HG03439 (cell line): ENCODE results near the gene CUEDC2.
"Not testable (repeated sequence)": the region's sequence is repeated elsewhere in the genome, so short reads cannot be mapped to it uniquely, and the experiment has no call there.

Experiments used
- ATAC-seq: cut with Tn5 transposase; IDR thresholded peaks from one replicate; pipeline ENCODE4 v1.9.1; 2021; ENCODE audit warnings: mild to moderate bottlenecking, moderate library complexity; ENCODE audit not compliant: unreplicated experiment

The CUEDC2 gene

GRCh38 chr10:102455893-102456471, 23.6 kb upstream of the CUEDC2 start:
- no peak for ATAC-seq

GRCh38 chr10:102454662-102455487, 22.5 kb upstream of the CUEDC2 start:
- ATAC-seq, result not testable (repeated sequence)

GRCh38 chr10:102453502-102453901, 21.1 kb upstream of the CUEDC2 start:
- ATAC-seq, result no peak

- ATAC-seq, result no peak
Observed at GRCh38 chr10:102452672-102453340, 20.4 kb upstream of the CUEDC2 start.

- ATAC-seq, result no peak
Observed at GRCh38 chr10:102451105-102451969, 19.0 kb upstream of the CUEDC2 start, which contains the start of gene C10orf95. TSS of gene C10orf95 (minus strand) at chr10:102451543. CDS start at chr10:102451093, 450 bp downstream.

GRCh38 chr10:102450374-102451104, 18.2 kb upstream of the CUEDC2 start:
- peak; percentile 76 for ATAC-seq

GRCh38 chr10:102450124-102450373, 17.7 kb upstream of the CUEDC2 start:
- peak; percentile 13 for ATAC-seq

GRCh38 chr10:102449321-102450123, 17.1 kb upstream of the CUEDC2 start:
- ATAC-seq, result peak; percentile 40

GRCh38 chr10:102444851-102445250, 12.5 kb upstream of the CUEDC2 start:
- no peak for ATAC-seq

- ATAC-seq, result no peak
Observed at GRCh38 chr10:102438374-102438773, 6.0 kb upstream of the CUEDC2 start.

GRCh38 chr10:102437515-102437914, 5.1 kb upstream of the CUEDC2 start:
- no peak for ATAC-seq

GRCh38 chr10:102436312-102436711, 3.9 kb upstream of the CUEDC2 start:
- no peak for ATAC-seq

GRCh38 chr10:102435529-102436233, 3.3 kb upstream of the CUEDC2 start:
- ATAC-seq, result no peak

GRCh38 chr10:102435133-102435497, 2.7 kb upstream of the CUEDC2 start:
- no peak for ATAC-seq

- no peak for ATAC-seq
Observed at GRCh38 chr10:102434394-102435132, 2.2 kb upstream of the CUEDC2 start.

GRCh38 chr10:102433619-102434046, 1.3 kb upstream of the CUEDC2 start:
- no peak for ATAC-seq

- no peak for ATAC-seq
Observed at GRCh38 chr10:102431452-102432124, 786 bp downstream of the CUEDC2 start.

GRCh38 chr10:102429468-102429867, 2.9 kb downstream of the CUEDC2 start:
- ATAC-seq, result no peak
